ENCODE measurements around the gene BCAS4. TPM values are rescaled to one million over a fixed set of nuclear protein-coding genes. Genes with fewer than 3 reads are reported as not detected.
A peak's percentile ranks its signal among the peaks of the same experiment; 100 is the strongest.
"Not testable (repeated sequence)": the region's sequence is repeated elsewhere in the genome, so short reads cannot be mapped to it uniquely, and the experiment has no call there.

BCAS4 gene
- total RNA-seq, 6 experiments from 2014 or later, result 0.31 to 1.4 (median 0.60) TPM

DNA sequence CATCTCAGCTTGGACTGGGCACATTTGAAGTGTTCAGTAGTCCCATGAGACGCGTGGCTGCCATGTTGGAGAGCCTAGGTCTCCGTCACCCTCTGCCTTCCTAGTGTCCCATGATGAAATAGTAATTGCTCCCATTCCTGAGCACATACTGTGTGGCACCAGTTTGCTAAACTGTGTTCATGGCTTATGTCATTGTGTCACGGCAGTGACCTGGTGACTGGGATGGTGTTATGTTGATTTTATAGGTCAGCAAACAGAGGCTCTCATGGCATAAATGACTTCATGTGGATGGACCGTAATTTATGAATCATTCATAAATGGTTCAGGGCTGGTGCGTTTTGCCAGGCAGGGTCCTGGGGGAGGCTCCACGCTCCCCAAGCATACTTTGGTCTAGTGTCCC lies 3.8 kb downstream of the BCAS4 start:
- Histone ChIP-seq H3K9me3 (no peaks in the 10 kb centered on the region), H3K4me1 (peaks cover 0 to 8% (median 0%) of the 10 kb centered on the region in 4 donors), H3K4me3 (no peak overlapping the region), H3K36me3 (no peaks in the 10 kb centered on the region), H3K27ac (no peak overlapping the region), H3K27me3 (no peaks in the 10 kb centered on the region)
- intact Hi-C loops (cut with DNase I), result no loop called here
- DNase-seq, result peak in 1 of 3 donors; percentile 14
- TF ChIP-seq POLR2A (IDR thresholded peaks at IDR 0.05) (no peak), CTCF (IDR thresholded peaks at IDR 0.05) (no peak)
- ATAC-seq, result no peak
- WGBS (ENCODE audit: insufficient coverage, low coverage, low lambda C conversion rate, missing lambda C conversion rate), result 77% methylated on average over 5 of the region's 7 CpGs

DNA sequence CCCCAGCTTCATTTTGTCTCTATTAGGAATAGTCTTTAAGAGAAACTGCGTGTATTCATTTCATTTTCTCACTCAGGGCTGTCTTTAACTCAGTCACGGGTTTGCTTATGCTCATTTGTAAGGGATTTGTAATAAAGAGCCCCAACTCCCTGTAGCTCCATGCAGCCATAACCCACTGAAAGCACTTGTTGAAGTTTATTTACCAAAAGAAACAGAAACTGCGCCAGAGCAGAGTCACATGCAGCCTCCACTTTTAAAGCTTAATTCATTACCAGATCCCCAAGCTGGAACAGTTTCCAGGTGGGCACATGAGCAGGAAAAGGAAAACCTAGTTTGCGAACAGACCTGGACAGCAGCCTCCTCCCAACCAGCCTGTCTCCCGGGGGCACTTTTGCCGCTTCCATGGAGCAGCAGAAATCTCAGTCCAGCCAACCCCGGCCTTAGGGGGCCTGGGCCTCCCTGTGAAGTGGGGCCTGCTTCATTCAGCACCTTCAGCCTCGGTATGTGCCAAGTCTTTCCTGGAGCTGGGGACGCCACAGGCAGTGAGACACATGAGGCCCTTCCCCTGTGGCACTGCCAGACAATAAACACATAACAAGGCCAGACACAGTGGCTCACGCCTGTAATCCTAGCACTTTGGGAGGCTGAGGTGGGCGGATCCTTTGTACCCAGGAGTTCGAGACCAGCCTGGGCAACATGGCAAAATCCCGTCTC lies 4.5 kb downstream of the BCAS4 start:
- peak in 1 of 3 donors; percentile 31 for DNase-seq
- Histone ChIP-seq H3K4me1 (peaks cover 0 to 3% (median 0%) of the 10 kb centered on the region in 4 donors), H3K27ac (no peak overlapping the region), H3K9me3 (no peaks in the 10 kb centered on the region), H3K27me3 (no peaks in the 10 kb centered on the region), H3K4me3 (no peak overlapping the region), H3K36me3 (no peaks in the 10 kb centered on the region)
- TF ChIP-seq CTCF (IDR thresholded peaks at IDR 0.05) (no peak), POLR2A (IDR thresholded peaks at IDR 0.05) (no peak)
- no peak for ATAC-seq
- 82% methylated on average over 6 of the region's 13 CpGs for WGBS (ENCODE audit: insufficient coverage, low coverage, low lambda C conversion rate, missing lambda C conversion rate)
- intact Hi-C loops (cut with DNase I), result no loop called here

GRCh38 chr20:50799890-50800550 lies 5.2 kb downstream of the BCAS4 start:
- Histone ChIP-seq H3K4me1 (no peaks in the 10 kb centered on the region), H3K27ac (no peak overlapping the region), H3K9me3 (no peaks in the 10 kb centered on the region), H3K27me3 (no peaks in the 10 kb centered on the region), H3K36me3 (no peaks in the 10 kb centered on the region), H3K4me3 (no peak overlapping the region)
- WGBS (ENCODE audit: insufficient coverage, low coverage, low lambda C conversion rate, missing lambda C conversion rate), result 87% methylated on average over 5 of the region's 8 CpGs
- TF ChIP-seq POLR2A (IDR thresholded peaks at IDR 0.05) (no peak), CTCF (IDR thresholded peaks at IDR 0.05) (no peak)
- ATAC-seq (no peak), DNase-seq (no peak)
- intact Hi-C loops (cut with DNase I), result loop anchor here in 1 of 2 donors (10.0 kb wide), 1 partner anchor 165 kb away; no protein-coding TSS in a partner anchor

DNA sequence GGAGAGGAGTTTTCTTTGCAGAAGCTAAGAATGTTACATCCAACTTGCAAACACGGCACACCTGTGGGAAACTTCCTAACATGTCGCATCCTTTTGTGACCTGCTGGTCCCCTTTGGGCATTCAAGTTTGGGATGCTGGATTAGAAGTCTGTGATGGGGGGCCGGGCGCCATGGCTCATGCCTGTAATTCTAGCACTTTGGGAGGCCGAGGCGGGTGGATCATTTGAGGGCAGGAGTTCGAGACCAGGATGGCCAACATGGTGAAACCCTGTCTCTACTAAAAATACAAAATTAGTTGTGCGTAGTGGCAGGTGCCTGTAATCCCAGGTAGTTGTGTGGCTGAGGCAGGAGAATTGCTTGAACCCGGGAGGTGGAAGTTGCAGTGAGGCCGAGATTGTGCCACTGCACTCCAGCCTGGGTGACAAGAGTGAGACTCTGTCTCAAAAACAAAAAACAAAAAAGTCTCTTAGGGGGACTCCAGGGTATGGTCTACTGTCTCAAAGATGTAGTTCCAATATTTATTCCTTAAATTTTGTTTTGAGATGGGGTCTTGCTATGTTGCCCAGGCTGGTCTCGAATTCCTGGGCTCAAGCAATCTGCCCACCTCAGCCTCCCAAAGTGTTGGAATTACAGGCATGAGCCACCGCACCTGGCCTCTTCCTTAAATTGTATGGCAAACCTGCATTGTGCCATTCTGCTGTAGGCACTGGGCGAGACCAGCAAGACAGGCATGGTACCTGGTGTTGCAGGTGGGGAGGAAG lies 6.3 kb downstream of the BCAS4 start:
- H3K36me3 ChIP-seq, H3K4me3 ChIP-seq, H3K27ac ChIP-seq, ATAC-seq, H3K27me3 ChIP-seq, H3K9me3 ChIP-seq, DNase-seq, H3K4me1 ChIP-seq: not testable (repeated sequence)
- 81% methylated on average over 7 of the region's 13 CpGs for WGBS (ENCODE audit: insufficient coverage, low coverage, low lambda C conversion rate, missing lambda C conversion rate)
- intact Hi-C loops (cut with DNase I), result loop anchor here in 1 of 2 donors (10.0 kb wide), 1 partner anchor 164 kb away; no protein-coding TSS in a partner anchor

Measured in right lobe of liver (tissue), 6 donors.